Kidney glomerular epithelial cell (primary cell): ENCODE data around the gene MAPK4.
A peak's percentile ranks its signal among the peaks of the same experiment; 100 is the strongest.
"Not testable (repeated sequence)": the region's sequence is repeated elsewhere in the genome, so short reads cannot be mapped to it uniquely, and the experiment has no call there.

ENCODE experiments used
- DNase-seq: peaks from one replicate; lab custom pipeline; 2025; lab: John Stamatoyannopoulos, UW

MAPK4 gene

DNA sequence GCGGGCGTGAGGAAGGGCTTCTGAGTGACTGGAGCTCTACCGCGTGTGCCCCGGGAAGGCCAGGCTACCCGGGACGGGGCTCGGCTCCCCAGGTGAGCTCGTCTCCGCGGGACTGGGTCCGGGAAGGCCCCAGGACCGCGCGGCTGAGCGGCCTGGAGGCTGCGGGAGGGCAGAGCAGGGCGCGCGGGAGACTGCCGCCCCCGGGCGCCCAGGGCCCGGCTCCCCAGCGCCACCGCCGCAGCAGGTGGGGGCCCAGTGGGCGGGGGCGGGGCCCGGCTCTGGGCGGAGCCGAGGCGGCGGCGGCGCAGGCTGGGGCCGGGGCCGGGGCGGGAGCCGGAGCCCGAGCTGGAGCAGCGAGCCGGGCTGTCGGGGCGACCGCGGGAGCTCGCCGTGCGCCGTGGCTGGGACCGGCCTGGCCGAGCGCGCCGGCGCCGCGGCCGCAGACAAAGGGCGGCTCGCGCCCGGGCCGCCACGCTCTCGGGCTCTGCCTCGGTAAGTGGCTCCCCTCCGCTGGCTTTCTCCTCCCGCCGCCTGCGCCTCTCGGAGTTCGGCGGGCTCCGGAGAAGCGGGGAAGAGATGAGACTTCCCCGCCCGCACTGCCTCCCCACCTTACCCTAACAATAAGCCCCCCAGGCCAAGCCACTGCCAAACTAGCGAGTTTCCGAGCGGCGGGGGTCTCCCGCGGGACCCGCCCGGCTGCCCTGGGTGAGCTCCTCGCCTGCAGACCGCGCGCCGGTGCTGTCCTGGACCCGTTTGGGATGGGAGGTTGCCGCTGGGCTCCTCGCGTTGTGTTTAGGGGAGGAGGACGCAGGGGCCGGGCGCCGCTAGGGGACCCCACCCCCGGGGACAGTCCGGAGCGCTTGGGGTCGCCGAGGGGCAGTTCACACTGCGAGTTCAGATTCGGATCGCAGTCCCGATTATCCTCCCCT is at the start of gene MAPK4:
MAPK4 (plus strand) TSS at position 336 of the 929 bp plus-strand sequence. CDS start 103,872 bp downstream, outside the sequence.
- peak; percentile 24 for DNase-seq

- not testable (repeated sequence) for DNase-seq
These were observed 42.6 kb upstream of the MAPK4 start for GRCh38 chr18:50517277-50517676.

DNA sequence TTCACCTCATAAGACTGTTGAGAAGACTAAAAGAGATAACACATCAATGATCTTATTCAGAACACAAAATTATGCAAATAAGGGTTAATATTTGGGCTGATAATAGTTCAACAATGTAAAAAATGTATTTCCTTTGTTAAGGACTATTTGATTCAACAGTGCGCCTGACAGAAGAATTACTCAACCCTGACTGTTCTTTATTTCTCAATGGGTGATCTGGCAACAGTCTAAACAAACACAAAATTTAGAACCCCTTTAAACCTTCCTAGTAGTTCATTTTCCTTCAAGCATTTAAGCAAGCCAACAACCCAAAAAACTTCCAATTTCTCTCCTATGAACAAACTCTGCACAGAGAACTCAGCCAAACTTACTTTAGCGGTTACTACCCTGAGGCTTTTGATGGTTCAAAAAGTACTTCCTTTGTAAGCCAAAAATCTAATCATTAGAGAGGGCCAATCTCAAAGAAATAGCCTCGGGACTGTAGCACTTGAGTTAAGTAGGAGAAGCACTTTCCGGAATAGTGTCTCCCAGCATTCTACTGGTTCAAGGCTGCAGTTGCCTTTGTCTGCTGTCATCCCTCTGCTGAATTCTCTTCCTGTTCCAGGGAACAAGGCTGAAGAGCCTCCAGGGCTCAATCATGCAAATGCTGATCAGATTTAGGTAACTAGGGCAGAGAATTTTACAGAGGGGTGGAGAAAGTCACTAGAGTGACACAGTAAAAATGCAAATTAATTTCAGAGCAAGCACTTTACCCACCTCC is 40.9 kb upstream of the MAPK4 start:
- DNase-seq: peak; percentile 5

DNA sequence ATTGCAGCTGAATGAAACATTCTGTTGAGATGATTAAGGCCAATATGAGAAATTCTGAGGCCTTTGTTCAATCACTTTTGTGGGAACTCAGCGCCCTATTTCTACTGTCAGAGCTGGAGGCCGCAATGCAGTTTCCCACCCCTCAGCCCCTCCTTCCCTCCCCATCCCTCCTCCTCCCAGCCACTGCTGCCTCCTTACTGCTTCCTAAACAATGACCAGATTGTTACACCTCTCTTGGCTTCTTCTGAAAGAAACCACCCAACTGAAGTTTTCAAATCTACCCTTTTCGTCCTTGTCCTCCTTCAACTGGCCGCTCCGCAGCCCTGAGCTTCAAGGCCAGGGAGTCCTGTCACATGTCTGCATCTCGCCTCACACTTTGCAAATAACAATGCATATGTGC is 36.7 kb upstream of the MAPK4 start:
- no peak for DNase-seq

DNA sequence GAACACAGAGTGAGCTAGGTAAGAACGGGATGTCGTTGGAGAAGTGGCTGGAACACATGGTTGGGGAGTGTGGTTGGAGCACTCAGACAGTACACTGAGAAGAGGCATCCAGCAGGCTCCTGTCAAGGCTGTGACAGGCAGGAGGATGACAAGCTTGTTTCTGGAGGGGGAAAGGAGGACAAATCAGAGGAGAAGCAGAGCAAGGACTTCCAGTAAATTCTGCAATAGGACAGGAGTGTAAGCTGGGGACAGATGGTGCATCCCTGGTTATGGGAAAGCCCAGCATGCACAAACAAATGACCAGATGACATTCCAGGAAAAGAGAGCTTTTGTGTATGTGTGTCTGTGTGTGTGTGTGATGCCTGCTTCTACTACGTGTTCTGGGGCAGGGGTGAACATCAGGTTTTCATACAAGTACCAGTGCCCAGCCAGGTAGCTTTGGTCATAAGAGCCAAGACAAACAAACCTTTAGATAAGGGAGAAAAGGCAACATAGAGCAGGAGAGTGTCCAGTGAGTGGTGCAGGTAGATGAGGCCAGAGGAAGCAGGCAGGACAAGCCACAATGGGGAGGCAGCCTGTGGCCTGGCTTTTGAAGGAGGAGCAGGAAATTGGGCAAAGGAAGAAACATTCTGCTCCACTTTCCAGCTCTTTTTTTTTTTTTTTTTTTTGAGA is 32.1 kb upstream of the MAPK4 start:
- DNase-seq: no peak

GRCh38 chr18:50528806-50529205 is 31.1 kb upstream of the MAPK4 start:
- DNase-seq: no peak

DNA sequence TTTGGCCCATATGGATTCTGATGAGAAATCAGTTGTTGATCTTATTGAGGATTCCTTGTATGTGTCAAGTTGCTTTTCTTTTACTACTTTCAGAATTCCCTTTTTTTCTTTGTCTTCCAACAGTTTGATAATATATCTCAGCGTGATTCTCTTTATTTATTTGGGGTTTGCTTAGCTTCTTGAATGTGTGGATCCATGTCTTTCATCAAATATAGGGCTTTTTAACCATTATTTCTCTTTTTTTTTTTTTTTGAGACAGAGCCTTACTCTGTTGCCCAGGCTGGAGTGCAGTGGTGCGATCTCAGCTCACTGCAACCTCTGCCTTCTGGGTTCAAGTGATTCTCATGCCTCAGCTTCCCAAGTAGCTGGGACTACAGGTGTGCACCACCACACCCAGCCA is 26.1 kb upstream of the MAPK4 start:
- DNase-seq: not testable (repeated sequence)

- not testable (repeated sequence) for DNase-seq
These were observed 15.4 kb upstream of the MAPK4 start for GRCh38 chr18:50544476-50544875.

DNA sequence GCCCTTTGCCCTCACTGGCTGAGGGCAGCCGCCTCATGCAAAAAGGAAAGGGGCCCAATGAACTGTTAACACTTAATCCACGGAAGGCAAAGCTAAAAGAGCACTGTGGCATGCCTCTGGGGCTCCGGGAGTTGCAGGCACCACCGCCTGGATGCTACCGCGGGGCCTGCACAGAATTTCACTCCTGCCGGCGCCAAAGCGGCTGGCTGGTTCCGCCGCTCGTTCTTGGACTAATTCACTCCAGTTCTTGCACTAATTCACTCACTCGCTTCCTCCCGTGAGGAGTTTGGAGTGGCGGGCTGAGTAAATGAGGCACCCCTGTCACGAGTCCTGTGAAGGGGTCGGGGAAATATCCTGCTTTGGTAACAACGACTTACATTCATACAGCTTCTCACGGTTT is 14.0 kb upstream of the MAPK4 start:
- no peak for DNase-seq

DNA sequence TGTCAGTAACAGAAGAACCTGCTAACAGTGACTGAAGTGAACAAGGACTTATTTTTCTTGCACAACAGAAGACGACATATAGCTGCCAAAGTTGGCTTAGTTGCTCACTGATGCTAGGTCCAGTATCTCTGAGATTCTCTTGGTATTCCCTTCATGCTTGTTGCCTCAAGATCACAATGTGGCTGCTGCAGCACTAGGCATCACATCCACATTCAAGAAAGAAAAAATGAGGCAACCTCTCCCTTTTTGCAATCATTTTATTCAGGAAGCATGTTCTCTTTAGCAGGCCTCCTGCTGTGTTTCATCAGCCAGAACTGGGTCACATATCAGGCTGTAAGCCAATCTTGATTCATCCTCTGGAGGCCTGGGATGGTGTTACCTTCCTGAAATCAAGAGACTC is 11.7 kb upstream of the MAPK4 start:
- no peak for DNase-seq

DNA sequence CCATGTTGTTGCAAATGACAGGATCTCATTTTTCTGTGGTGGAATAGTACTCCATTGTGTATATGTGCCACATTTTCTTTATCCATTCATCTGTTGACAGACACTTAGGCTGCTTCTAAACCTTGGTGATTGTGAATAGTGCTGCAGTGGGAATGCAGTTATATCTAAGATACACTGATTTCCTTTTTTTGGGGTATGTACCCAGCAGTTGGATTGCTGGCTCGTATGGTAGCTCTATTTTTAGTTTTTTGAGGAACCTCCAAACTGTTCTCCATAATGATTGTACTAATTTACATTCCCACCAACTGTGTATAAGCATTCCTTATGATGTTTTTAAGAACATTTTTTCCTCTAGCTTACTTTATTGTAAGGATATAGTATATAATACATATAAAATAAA is 8.2 kb upstream of the MAPK4 start:
- DNase-seq: not testable (repeated sequence)

- no peak for DNase-seq
These were observed 1.7 kb upstream of the MAPK4 start for GRCh38 chr18:50558157-50558556.

GRCh38 chr18:50558948-50559751 is 737 bp upstream of the MAPK4 start:
- no peak for DNase-seq

GRCh38 chr18:50560681-50561629 is 1.1 kb downstream of the MAPK4 start:
- DNase-seq: no peak

GRCh38 chr18:50562258-50562657 is 2.4 kb downstream of the MAPK4 start:
- DNase-seq: not testable (repeated sequence)

- no peak for DNase-seq
These were observed 2.8 kb downstream of the MAPK4 start for GRCh38 chr18:50562686-50563085.

DNA sequence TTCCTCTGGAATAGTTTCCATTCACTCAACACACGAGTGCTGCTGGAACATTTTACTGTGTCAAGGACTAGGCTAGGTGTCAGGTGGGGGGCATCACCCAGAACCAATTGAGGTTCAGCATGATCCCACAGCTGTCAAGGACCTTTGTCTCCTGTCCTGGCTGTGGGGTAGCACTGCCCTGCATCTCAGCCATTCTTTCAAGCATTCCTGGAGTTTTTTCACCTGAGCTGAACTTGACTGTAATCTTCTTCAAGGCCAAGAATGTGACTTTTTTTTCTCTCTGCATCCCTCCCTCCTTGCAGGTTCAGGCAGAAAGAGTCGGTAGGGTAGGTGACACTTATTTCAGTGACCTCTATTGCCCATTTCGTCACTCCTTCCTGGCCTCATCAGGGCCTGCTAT is 3.5 kb downstream of the MAPK4 start:
- no peak for DNase-seq

- DNase-seq: no peak
These were observed 10.0 kb downstream of the MAPK4 start for GRCh38 chr18:50569930-50570329.

GRCh38 chr18:50571606-50572005 is 11.7 kb downstream of the MAPK4 start:
- peak; percentile 39 for DNase-seq

- DNase-seq: not testable (repeated sequence)
These were observed 13.3 kb downstream of the MAPK4 start for GRCh38 chr18:50573196-50573595.
